Measurements from ENCODE around the gene ONECUT1. TPM values are rescaled to one million over a fixed set of nuclear protein-coding genes. Genes with fewer than 3 reads are reported as not detected.

ONECUT1 gene
- total RNA-seq, 1 donor from 2014 or later, result 341 TPM

DNA sequence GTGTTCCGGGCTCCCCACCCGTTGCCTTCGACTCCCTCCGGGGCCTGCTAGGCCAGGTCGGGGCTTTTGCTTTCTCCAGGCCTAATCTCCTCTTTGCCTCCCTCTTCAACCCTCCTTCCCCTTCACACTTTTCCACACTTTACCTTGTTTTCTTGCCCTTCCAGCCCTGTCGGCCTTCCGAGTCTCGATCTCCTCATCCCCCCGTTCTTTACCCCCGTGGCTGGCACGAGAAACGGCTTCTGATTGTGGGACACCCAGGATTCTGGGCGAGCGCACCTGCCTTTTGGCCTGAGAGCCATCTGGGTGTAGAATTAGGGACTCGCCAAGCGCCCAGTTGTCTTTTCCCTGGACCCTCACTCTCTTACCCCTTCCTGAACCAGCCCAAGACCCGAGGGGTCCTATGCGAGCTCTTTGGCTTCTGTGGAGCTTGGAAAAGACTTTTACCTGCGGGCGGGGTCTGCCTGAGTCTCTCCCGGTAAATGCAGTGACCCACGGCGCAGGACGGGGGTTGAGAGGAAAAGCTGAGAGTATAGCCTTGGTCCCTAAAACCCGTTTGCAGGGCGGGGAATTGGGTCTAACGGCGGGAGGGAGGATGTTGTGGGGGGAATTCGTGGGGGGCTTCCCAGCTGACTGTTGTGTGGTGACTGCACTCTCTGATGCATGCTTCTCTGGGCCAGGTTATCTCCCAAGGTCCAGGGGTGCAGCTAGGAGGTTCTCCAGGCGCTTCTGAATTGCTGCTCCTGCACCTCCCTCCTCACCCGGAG, 5.5 kb upstream of the ONECUT1 start:
- DNase-seq (ENCODE audit: low spot score, unreplicated experiment), result no peak
- peaks cover 40% of the 10 kb centered on the region for H3K4me1 Mint-ChIP-seq (ENCODE audit: low read depth)
- peaks cover 6% of the 10 kb centered on the region for H3K9me3 Mint-ChIP-seq (ENCODE audit: low read depth)
- no peak for TF ChIP-seq CTCF (IDR thresholded peaks at IDR 0.05; ENCODE audit: unreplicated experiment)
- H3K27me3 Mint-ChIP-seq, result no peaks in the 10 kb centered on the region
- H3K27ac Mint-ChIP-seq, result peak overlapping the region; percentile 62
- H3K4me3 Mint-ChIP-seq (ENCODE audit: low read depth), result no peak overlapping the region
- peaks cover 14% of the 10 kb centered on the region for H3K36me3 Mint-ChIP-seq (ENCODE audit: insufficient read depth)

DNA sequence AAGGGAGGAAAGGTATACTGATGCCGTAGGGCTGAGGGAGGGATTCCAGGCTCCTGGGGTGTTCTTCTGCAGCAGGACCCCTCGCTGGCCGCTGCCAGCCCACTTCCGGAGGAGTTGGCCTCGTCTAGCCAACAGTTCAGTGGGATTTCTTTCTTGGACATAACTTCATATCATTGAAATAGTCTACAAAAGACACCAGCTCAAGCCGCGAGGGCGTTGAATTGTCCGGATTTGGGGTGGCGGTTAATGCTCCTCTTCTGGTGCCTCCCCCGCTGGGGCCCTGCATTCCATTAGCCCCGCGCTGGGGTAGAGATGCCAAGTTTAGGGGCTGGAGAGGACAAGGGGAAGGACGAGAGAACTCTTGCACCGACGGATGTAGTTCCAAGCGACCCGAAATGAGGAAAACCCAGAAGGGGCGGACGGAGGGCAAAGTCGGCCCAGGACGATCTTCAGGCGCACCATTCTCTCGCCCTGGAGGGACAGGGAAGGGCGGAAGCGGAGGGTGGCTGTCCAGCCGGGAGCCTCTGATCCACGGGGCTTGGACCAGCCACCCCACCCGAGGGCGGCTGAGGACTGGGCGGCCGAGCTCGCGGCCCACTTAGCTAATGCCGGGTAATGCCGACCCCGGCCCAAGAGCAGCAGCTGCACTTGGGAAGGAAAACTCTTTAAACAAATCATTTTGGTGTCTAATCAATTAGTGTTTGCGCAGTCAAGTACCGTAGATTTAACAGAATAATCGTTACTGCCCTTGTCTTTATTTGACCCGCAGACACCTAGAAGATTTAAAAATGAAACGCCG, 4.7 kb upstream of the ONECUT1 start:
- Mint-ChIP-seq H3K4me3 (ENCODE audit: low read depth) (no peak overlapping the region), H3K27ac (peak overlapping the region; percentile 71), H3K4me1 (ENCODE audit: low read depth) (peaks cover 34% of the 10 kb centered on the region), H3K27me3 (no peaks in the 10 kb centered on the region), H3K9me3 (ENCODE audit: low read depth) (peaks cover 6% of the 10 kb centered on the region), H3K36me3 (ENCODE audit: insufficient read depth) (peaks cover 12% of the 10 kb centered on the region)
- DNase-seq (ENCODE audit: low spot score, unreplicated experiment), result no peak
- no peak for TF ChIP-seq CTCF (IDR thresholded peaks at IDR 0.05; ENCODE audit: unreplicated experiment)

- no peak for TF ChIP-seq CTCF (IDR thresholded peaks at IDR 0.05; ENCODE audit: unreplicated experiment)
- Mint-ChIP-seq H3K4me3 (ENCODE audit: low read depth) (peak overlapping the region; percentile 96), H3K27me3 (no peaks in the 10 kb centered on the region), H3K27ac (peak overlapping the region; percentile 96), H3K36me3 (ENCODE audit: insufficient read depth) (peaks cover 37% of the 10 kb centered on the region), H3K9me3 (ENCODE audit: low read depth) (peaks cover 6% of the 10 kb centered on the region), H3K4me1 (ENCODE audit: low read depth) (peaks cover 17% of the 10 kb centered on the region)
- DNase-seq (ENCODE audit: low spot score, unreplicated experiment), result no peak
Measured at GRCh38 chr15:52791776-52792175, 1.6 kb upstream of the ONECUT1 start.

- peak; percentile 68 for TF ChIP-seq CTCF (IDR thresholded peaks at IDR 0.05; ENCODE audit: unreplicated experiment)
- peaks cover 14% of the 10 kb centered on the region for H3K4me1 Mint-ChIP-seq (ENCODE audit: low read depth)
- peak overlapping the region; percentile 96 for H3K27ac Mint-ChIP-seq
Measured at GRCh38 chr15:52790941-52791751, 1.0 kb upstream of the ONECUT1 start.

More at GRCh38 chr15:52790941-52791751, 1.0 kb upstream of the ONECUT1 start:
- Mint-ChIP-seq H3K27me3 (no peaks in the 10 kb centered on the region), H3K9me3 (ENCODE audit: low read depth) (peaks cover 6% of the 10 kb centered on the region), H3K36me3 (ENCODE audit: insufficient read depth) (peaks cover 43% of the 10 kb centered on the region), H3K4me3 (ENCODE audit: low read depth) (peak overlapping the region; percentile 96)
- DNase-seq (ENCODE audit: low spot score, unreplicated experiment), result no peak

Data from progenitor cell of endocrine pancreas (in vitro differentiated cells).